ENCODE measurements around the gene PLEKHB1. TPM values are rescaled to one million over a fixed set of nuclear protein-coding genes. Genes with fewer than 3 reads are reported as not detected.

Gene PLEKHB1
- total RNA-seq, 6 donors from 2014 or later, result 21.7 to 103 (median 57.1) TPM

GRCh38 chr11:73637012-73637411 lies 9.4 kb upstream of the PLEKHB1 start:
- 84 to 86% methylated on average over 1 of the region's 1 CpG for WGBS, 2 donors
- no peak for TF ChIP-seq POLR2A (IDR thresholded peaks at IDR 0.05)
- TF ChIP-seq EP300 (IDR thresholded peaks at IDR 0.05), result no peak
- TF ChIP-seq POLR2AphosphoS5 (IDR thresholded peaks at IDR 0.05), result no peak
- no peak for TF ChIP-seq CTCF (IDR thresholded peaks at IDR 0.05)
- ATAC-seq (ENCODE audit: low FRiP score in 2 of 2) (no peak), DNase-seq (no peak)
- H3K9me3 ChIP-seq, result no peaks in the 10 kb centered on the region
- H3K4me3 ChIP-seq, result no peak overlapping the region
- H3K4me1 ChIP-seq, result no peaks in the 10 kb centered on the region
- H3K27ac ChIP-seq, result no peak overlapping the region
- no peaks in the 10 kb centered on the region for H3K36me3 ChIP-seq
- H3K27me3 ChIP-seq, result no peaks in the 10 kb centered on the region

- Histone ChIP-seq H3K27ac (no peak overlapping the region), H3K4me1 (no peaks in the 10 kb centered on the region), H3K27me3 (no peaks in the 10 kb centered on the region), H3K4me3 (no peak overlapping the region), H3K9me3 (no peaks in the 10 kb centered on the region), H3K36me3 (no peaks in the 10 kb centered on the region)
- TF ChIP-seq POLR2AphosphoS5 (IDR thresholded peaks at IDR 0.05), result no peak
- TF ChIP-seq POLR2A (IDR thresholded peaks at IDR 0.05), result no peak
- TF ChIP-seq CTCF (IDR thresholded peaks at IDR 0.05), result no peak
- TF ChIP-seq EP300 (IDR thresholded peaks at IDR 0.05), result no peak
- no peak for DNase-seq
- no peak for ATAC-seq (ENCODE audit: low FRiP score in 2 of 2)
- WGBS, 2 donors, result 27 to 30% methylated on average over 2 of the region's 2 CpGs
Measured at GRCh38 chr11:73640592-73640991, 5.8 kb upstream of the PLEKHB1 start.

- DNase-seq (no peak), ATAC-seq (ENCODE audit: low FRiP score in 2 of 2) (no peak)
- Histone ChIP-seq H3K27ac (no peak overlapping the region), H3K9me3 (no peaks in the 10 kb centered on the region), H3K4me3 (no peak overlapping the region), H3K27me3 (no peaks in the 10 kb centered on the region), H3K4me1 (no peaks in the 10 kb centered on the region), H3K36me3 (no peaks in the 10 kb centered on the region)
- no peak for TF ChIP-seq POLR2AphosphoS5 (IDR thresholded peaks at IDR 0.05)
- no peak for TF ChIP-seq EP300 (IDR thresholded peaks at IDR 0.05)
Measured at GRCh38 chr11:73641668-73642067, 4.7 kb upstream of the PLEKHB1 start.

DNA sequence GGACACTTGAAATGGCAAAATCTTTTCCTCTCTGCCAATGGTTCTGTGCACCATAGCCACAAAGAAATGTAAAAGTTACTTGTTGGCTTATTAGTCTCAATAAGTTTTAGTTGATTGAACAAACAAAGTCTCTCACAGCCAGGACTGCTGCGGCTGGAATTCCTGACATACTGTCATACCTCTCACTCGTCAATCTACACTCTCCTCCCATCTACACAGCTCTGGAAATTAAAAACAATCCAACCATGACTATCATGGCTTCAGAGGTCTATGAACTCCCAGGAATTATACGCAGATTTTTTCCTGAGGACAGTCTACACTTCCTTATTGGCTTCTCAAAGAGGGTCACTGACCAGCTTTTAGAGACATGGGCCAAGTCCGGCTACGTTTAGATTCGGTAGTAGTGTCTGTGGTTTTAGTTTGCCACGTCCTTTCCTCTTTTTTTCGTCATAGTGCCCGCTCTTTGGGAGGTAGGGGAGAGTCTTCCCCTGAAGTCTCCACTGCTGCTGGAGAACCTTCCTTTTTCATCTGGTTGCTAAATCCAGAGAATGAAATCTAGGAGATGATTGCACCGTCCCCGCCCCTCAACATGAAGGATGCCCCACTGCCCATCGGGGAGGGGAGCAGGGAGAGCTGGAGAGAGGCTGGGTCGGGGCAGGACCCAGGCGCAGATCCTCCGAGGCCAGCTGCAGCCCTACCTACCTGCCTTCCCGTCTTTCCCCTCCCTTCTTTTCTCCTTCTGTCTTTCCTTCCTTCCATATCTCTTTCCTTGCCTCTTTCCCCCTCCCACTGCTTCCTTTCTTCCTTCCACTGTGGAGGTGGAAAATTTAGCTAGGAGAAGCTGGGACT lies 1.0 kb upstream of the PLEKHB1 start:
- Histone ChIP-seq H3K4me1 (peaks cover 5 to 11% (median 7%) of the 10 kb centered on the region in 4 donors), H3K9me3 (no peaks in the 10 kb centered on the region), H3K4me3 (no peak overlapping the region), H3K27me3 (no peaks in the 10 kb centered on the region), H3K36me3 (no peaks in the 10 kb centered on the region), H3K27ac (no peak overlapping the region)
- TF ChIP-seq POLR2AphosphoS5 (IDR thresholded peaks at IDR 0.05) (no peak), POLR2A (IDR thresholded peaks at IDR 0.05) (no peak), CTCF (IDR thresholded peaks at IDR 0.05) (no peak), EP300 (IDR thresholded peaks at IDR 0.05) (no peak)
- WGBS, 2 donors, result 48 to 51% methylated on average over 16 of the region's 16 CpGs
- DNase-seq (no peak), ATAC-seq (ENCODE audit: low FRiP score in 2 of 2) (no peak)

DNA sequence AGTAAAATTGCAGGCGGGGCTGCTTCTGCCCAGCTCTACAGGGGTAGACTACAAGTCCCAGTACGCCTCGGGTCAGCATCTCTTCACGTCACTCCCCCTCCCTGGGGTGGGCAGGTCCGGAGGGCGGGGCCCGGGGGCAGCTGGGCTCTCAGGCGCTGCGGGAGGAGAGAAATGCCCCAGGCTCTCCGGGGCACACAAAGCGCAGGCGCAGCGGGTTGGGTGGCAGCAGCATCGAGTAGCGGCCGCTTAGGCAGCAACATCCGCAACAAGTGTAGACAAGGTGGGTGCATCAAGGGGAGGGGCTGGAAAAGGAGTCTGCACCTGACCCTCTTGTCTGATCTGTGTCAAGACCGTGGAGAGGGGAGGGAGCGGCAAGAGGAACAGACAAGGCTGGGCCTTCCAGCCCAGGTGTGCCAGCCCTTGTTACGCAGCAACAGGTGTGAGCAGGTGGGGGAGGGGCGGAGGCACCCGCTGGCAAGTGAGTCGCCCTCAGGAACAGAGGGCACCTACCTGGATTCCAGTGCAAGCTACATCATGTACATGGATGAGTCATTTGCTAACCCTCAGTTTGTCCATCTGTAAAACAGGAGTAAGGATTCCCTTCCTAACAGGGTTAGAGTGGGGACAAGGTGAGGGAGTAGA lies 1.2 kb downstream of the PLEKHB1 start:
- Histone ChIP-seq H3K27me3 (no peaks in the 10 kb centered on the region), H3K9me3 (no peaks in the 10 kb centered on the region), H3K4me3 (peak overlapping the region in 3 of 4 donors; percentile 34 to 48 (median 39)), H3K27ac (peak overlapping the region in 2 of 4 donors; percentile 47 to 49), H3K36me3 (no peaks in the 10 kb centered on the region), H3K4me1 (peaks cover 5 to 11% (median 7%) of the 10 kb centered on the region in 4 donors)
- peak; percentile 95 to 97 for DNase-seq
- 14 to 21% methylated on average over 18 to 23 of the region's 23 CpGs for WGBS, 2 donors
- peak; percentile 94 to 97 for ATAC-seq (ENCODE audit: low FRiP score in 2 of 2)
- no peak for TF ChIP-seq CTCF (IDR thresholded peaks at IDR 0.05)
- peak in 1 of 4 donors; percentile 42 for TF ChIP-seq POLR2A (IDR thresholded peaks at IDR 0.05)
- peak in 1 of 2 donors; percentile 10 for TF ChIP-seq POLR2AphosphoS5 (IDR thresholded peaks at IDR 0.05)
